CD4-positive, alpha-beta T cell treated with Interleukin-15 for 1 hour (primary cell): Measurements from ENCODE around the gene MGRN1.

Experiments used
- DNase-seq: peaks from one replicate; pipeline ENCODE4 v3.0.0-alpha.2; 2020

MGRN1 gene

GRCh38 chr16:4625560-4626159 lies 1.0 kb downstream of the MGRN1 start:
- no peak for DNase-seq

GRCh38 chr16:4626396-4626795 lies 1.8 kb downstream of the MGRN1 start:
- no peak for DNase-seq

- no peak for DNase-seq
Measured at GRCh38 chr16:4628283-4628682, 3.7 kb downstream of the MGRN1 start.

- DNase-seq: no peak
Measured at GRCh38 chr16:4631444-4631843, 6.8 kb downstream of the MGRN1 start.

GRCh38 chr16:4633910-4634635 lies 9.4 kb downstream of the MGRN1 start:
- DNase-seq: no peak

- no peak for DNase-seq
Measured at GRCh38 chr16:4634768-4635167, 10.1 kb downstream of the MGRN1 start.

GRCh38 chr16:4636196-4636595 lies 11.6 kb downstream of the MGRN1 start:
- no peak for DNase-seq

GRCh38 chr16:4637501-4638166 lies 13.0 kb downstream of the MGRN1 start:
- no peak for DNase-seq

GRCh38 chr16:4639899-4640509 lies 15.4 kb downstream of the MGRN1 start:
- no peak for DNase-seq

GRCh38 chr16:4640572-4641305 lies 16.1 kb downstream of the MGRN1 start:
- DNase-seq: no peak

GRCh38 chr16:4641306-4641687 lies 16.7 kb downstream of the MGRN1 start:
- DNase-seq: no peak

- no peak for DNase-seq
Measured at GRCh38 chr16:4641895-4642294, 17.3 kb downstream of the MGRN1 start.

GRCh38 chr16:4646773-4647643 lies 22.4 kb downstream of the MGRN1 start:
- DNase-seq: no peak

- DNase-seq: no peak
Measured at GRCh38 chr16:4647644-4647980, 23.0 kb downstream of the MGRN1 start.

GRCh38 chr16:4648917-4649316 lies 24.3 kb downstream of the MGRN1 start:
- no peak for DNase-seq

GRCh38 chr16:4649744-4650442 lies 25.3 kb downstream of the MGRN1 start:
- DNase-seq: no peak

GRCh38 chr16:4650443-4651074 lies 25.9 kb downstream of the MGRN1 start:
- peak; percentile 79 for DNase-seq

GRCh38 chr16:4651827-4652226 lies 27.2 kb downstream of the MGRN1 start:
- DNase-seq: no peak

GRCh38 chr16:4652561-4652960 lies 27.9 kb downstream of the MGRN1 start:
- DNase-seq: no peak

- no peak for DNase-seq
Measured at GRCh38 chr16:4654011-4654963, 29.7 kb downstream of the MGRN1 start.
